ENCODE data around the gene TCFL5.
A peak's percentile ranks its signal among the peaks of the same experiment; 100 is the strongest.

TCFL5 gene

DNA sequence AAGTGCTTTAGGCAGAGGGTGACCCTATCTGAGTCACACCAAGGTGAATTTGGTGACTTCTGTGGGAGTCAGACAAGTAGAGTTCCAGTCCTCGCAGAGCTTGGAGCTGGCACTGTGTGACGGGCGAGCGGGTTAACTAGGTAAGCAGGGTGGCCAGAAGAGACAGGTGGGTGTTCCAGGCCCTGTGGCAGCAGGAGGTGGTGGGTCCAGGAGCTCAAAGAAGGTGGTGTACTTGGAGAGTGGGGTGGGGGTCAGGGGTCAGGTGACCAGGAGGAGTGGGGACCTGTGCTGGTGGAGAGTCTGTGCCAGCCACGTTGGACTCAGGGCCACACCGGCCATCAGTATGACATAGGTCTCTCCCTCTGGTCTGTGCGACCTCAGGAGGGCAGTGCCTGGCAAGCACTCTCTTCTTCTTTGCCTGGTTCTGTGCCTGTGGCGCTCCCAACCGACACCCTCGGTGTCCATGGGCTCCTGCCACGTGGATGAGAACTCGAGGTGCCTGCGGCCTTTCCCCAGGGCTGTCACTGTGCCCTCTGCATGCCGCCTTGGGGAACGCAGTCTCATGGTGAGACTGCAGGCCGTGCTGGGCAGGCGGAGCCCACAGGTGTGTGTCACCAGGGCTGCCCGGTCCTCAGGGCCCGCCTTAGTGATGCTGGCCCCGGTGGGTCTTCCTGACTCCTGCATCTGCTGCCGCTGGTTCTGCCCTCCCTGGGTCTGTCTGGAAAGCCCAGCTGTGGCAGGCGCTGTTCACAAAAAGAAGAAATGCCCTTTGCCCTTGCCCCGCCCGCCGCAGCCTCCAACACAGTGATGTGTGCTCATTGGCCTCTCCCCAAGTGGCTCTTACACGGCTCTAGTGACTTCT is 63.7 kb downstream of the TCFL5 start:
- no peak for DNase-seq (ENCODE audit: low read depth in 2 of 2)

DNA sequence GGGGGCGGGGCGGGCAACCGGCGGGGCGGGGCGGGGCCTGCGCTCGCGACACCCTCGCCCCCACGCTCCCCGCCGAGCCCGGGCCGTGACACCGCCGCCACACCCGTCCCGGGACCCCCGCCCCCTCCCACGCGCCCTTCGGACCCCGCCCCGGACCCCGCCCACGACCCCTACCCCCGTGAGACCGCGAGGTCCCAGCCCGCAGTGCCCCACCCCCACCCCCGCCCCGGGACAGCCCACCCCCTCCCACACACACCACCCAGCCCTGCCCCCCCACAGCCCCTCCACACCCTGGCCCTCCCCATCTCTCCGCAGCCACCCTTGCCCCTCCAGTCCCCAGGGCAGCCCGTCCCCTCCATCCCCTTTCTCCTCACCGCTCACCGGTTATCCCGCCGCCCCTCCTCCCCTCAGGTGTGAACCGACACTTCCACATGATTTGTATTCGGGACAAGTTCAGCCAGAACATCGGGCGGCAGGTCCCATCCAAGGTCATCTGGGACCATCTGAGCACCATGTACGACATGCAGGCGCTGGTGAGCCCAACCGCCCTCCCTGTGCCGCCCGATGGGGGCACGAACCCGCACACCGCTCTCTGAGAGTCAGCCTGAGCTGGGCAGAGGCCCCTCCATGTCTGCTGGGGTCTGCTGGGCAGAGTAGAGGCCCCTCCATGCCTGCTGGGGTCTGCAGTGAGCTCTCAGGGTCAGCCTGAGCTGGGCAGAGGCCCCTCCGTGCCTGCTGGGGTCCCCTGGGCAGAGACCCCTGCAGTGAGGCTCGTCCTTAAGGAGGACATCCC is 64.7 kb downstream of the TCFL5 start:
- no peak for DNase-seq (ENCODE audit: low read depth in 2 of 2)

DNA sequence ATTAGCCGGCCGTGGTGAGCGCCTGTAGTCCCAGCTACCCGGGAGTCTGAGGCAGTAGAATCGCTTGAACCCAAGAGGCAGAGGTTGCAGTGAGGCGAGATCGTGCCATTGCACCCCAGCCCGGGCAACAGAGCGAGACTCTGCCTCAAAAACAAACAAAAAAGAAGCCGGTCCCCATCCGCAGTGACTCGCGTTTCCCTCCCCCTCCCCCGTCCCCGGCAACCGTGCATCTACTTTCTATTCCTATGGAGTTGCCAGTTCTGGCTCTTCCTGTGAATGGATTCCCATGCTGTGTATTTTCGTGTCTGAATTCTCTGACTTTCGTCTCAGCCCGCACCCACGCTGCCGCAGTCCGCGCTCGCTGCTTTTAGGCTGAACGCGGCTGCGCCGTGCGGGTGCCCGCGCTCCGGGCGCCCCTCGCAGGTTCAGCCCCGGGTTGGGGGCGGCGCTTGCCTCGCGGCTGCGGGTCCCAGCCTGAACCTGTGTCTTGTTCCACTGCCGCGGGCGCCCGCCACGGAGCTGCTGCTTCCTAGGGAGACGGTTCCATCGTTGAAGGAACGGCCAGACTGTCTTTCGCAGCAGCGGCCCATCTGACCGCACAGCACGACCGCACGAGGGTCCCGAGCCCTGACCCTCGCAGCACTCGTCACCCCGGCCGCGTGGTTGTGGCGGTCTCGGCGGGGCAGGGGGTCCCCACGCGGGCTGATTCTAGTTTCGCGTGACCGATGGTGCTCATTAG is 66.4 kb downstream of the TCFL5 start:
- peak; percentile 44 to 69 for DNase-seq (ENCODE audit: low read depth in 2 of 2)

DNA sequence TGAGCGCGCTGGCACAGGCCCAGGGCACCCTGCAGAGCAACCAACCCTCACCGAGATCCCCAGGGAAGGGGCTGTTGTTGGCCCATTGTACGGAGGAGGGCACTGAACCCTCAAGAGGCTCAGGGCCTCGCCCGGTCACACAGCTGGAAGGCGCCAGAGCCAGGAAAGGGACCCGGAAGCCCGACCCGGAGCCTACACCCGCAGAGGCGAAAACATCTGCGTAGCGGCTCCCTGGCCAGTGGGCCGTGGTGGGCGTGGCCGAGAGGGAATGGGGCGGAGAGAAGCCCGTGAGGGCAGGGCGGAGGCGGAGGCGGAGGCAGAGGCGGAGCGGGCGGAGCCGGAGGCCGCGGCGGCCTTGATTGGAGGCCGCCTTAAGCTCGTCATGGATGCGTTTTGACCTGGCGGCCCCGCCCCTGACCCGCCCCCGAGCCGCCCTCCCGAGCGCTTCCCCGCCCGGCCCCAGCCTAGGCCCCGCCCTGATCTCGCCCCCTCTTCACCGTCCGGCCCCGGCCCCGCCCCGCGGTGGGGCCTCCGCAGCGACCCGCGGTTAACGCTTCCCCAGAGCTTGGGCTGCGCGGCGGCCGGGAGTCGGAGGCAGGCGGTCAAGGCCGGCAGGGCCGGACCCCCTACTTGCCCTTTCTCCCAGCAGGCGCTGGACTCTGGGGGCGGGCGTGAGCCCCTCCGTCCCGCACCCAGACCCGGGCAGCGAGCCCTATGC is 67.5 kb downstream of the TCFL5 start:
- peak; percentile 84 to 89 for DNase-seq (ENCODE audit: low read depth in 2 of 2)

DNA sequence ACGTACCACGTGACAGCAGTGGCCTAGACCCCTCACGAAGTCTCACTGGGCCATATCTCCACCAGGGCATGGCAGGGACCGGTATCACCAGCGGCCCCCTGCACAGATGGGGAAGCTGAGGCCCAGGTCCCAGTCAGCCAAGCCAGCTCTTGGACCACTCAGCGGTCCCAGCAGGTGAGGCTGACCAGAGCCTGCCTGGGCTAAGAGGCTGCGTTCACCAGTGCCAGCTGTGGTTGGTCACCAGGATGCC is 67.9 kb downstream of the TCFL5 start:
- DNase-seq (ENCODE audit: low read depth in 2 of 2): no peak

DNA sequence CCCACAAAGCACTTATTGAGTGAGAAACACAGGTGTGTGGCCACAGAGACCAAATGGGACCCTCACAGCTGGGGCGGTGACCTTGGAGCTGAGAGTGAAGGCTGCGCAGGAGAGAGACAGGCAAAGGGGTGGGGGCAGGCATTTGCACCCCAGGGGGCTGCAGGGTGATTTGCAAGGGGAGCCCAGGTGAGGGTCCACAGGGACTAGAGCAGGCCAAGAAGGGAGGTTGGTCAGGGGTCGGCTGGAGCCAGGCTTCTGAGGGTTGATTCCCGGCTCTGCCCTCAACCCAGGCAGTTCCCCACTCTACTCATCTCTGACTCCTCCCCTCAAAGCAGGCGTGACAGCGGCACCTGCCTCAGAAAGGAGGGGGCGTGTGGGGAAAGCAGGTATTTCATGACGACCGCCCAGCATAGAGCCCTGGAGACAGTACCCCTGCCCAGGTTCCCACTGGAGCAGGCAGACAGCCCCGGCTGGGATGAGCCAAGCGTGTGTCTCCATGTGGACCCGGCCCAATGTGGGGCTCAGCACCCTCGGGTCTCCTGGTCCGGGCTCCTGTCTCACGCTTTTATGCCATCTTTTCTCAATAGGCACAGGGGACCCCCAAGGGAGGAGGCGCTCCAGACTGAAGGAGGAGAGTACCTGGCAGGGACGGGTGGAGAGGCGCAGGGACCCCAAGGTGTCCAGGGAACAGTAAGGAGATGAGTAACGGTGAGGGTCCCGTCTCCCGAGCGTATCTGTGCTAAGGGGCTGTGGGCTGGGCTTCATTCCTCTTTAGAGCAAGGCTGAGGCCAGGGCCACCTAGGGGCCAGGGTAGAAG is 68.5 kb downstream of the TCFL5 start:
- DNase-seq (ENCODE audit: low read depth in 2 of 2): no peak

DNA sequence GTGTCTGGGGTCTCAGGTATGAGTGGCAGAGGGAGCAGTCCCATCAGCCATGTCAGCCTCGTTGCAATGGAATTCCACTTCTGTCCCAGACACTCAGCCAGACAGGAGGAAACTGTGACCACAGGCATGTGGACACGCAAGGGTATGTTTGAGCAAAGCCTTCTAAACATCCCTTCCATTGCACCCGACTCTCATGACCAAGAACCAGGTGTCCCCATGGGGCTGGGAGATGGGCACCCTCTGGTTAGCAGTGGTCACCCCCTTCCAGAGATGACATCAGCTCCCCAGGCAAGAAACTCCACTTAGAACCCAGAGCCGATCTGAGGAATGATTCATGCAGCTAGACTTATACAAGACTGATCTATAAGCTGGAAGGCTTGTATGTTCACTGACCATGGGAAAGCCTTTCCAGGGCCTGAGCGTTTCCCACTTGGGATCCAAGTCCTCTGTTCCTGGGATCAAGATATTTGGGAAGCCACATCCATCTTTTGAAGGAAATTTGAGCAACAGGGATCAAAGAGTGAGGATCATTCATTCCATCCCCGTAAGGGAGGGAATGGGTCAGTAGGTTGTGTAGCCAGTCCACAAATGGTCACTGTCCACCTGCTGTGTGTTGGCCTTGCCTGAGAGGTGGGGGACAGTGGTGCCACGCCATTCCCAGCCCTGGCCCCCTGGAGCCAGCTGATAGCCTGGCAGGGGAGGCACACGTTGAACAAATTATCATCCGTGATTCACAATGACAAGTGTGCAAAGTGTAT is 69.3 kb downstream of the TCFL5 start:
- DNase-seq (ENCODE audit: low read depth in 2 of 2): no peak

DNA sequence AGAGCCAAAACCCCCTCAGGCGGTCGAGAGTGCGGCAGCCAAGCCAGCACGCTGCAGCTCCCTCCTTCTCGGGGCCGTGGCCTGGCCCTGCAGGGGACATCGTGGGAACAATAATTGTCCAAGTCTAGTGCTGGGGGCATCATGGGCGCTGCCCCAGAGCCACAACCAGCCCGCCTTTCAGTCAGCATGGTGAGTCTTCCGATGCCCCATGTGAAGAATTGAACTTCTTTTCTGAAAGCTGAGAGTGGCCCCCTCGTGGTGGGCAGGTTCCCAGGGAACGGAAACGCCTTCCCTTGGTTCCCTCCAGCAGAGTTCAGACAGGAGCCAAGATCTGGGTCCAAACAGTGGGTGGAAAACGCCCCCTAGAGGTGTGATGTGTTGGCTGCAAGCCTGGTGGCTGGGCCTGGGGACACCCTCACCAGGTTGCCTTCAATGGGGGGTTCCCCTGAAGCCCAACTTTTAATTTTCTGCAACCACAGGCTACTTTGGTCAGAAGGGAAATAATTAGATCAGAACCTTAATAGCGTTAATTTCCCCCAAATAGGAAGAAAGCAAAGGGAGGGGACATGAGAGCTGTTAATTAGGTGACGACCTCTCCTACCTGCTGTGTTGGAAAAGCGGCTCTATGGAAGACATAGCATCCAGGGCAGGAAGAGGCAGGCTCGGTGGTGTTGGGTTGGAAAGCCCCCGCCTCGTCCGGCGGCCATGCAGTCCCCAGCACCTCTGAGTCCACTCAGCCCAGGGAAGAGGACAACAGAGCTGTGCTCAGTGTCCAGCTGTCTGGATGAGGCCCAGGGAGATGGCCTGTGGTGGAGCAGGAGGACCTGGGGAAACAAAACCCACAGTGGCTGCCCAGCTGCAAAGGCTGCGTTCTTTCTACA is 70.1 kb downstream of the TCFL5 start:
- DNase-seq (ENCODE audit: low read depth in 2 of 2): peak; percentile 39 to 57
